ENCODE measurements around the gene RAPGEF1.
"Not testable (repeated sequence)": the region's sequence is repeated elsewhere in the genome, so short reads cannot be mapped to it uniquely, and the experiment has no call there.

RAPGEF1 gene

DNA sequence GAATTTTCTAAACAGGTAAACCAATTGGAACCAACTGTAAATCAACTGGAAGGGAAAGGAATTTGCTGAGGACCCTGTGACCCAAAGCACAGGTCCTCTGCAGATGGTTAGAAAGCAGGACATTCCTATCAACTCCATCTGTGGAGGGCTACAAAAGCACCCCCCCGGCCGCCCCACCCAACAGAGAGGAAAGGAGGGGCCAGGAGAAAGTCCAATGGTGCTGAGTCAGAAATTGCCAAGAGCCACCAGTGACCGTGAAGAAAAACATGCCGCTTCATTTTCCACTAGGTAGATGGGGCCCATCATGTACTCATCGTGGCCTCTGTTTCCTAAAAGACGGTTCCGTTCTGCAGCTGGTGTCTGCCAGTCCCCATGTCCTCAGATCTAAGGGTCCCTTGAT lies 66.3 kb downstream of the RAPGEF1 start:
- DNase-seq: no peak

DNA sequence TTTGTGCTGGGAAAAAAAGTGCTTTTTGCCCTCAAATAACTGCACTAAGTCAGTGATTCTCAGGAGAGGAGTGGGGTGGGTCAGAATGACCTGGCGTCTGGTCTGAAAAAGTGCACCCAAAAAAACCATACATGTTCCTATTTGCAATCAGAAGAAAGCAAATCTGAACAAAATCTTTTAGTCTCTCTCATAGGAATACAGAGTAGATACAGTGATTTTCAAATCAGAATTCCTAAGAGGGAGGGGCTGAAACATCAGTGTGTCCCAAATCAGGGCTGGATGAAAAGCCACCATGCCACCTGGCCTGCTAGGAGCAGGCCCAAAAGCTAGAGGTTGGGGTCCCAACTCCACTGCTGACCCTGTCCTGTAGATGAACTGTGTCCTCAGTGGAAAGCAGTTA lies 66.8 kb downstream of the RAPGEF1 start:
- DNase-seq: no peak

DNA sequence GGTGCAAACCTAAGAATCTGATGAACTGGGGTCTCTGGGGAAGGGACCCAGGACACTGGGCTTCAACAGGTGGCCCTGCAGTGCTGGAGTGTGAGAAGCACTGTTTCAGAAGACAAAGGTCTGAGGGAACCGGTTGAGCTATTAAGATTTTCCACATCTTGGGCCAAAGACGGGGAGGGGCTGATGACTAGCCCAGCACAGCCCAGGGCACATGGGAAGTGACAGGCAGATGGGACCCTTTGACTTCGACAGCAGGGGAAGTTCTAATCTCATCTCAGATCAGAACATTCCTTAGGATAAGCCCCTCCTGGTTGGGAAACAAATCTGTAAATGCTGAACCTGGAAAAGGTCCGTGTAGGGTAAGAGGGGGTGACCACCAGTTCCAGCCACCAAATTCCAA lies 67.4 kb downstream of the RAPGEF1 start:
- no peak for DNase-seq

DNA sequence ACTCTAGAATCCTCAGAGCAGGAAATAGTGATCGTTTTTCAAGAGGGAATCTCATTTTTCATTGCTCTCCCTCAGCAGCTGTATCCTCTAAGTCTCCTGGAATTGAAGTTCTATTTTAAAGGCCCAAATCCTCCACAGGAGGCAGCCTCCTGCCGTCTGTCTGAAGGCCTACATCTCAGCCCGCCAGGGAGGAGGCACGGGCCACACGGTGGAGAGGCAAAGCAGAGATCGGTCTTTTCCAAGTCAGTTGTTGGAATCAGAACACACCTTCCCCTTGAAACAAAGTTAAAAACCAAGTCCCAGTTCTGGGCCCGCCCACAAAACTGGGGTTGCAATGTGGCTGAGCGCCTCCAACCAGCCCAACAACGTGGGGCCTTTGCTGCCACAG lies 68.7 kb downstream of the RAPGEF1 start:
- DNase-seq: no peak

DNA sequence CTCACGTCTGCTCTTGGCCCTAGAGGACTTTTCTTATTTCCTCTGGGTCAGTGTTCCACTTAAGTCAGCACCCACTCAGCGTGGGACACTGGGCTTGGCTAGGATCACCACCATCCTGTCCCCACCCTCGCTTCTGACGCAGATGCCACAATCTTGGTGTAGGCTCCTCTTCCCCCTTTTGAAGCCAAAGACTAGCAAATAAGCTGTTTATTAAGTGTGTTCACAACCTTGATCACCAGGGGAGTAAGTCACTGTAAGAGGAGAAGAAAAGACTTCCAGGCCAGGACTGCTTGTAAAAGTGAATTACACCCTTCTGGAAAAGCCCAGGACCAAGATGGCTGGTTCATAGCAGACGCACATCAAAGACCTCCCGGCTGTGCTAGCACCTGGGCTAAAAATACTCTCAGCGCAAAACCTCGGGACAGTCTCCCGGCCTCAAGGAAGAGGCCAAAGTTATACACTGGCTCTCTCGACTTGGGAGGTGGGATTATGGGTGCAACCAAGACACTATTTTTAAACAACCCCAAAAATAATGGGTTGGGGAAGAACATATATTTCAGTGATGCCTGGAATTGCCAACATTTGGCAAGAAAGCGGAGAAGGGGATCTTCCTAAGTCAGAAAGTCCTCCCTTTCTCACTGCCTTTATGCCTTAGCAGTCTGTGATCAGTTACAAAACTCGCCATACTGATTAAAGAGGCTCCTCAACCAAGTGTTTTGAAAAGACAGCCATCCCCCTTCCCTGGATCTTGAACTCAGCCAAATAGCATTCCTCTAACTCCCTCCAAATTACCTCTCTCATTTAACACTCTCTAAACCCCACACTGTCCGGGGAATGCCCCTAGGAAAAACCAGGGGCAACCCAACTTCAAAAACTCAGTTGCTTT lies 69.4 kb downstream of the RAPGEF1 start:
- DNase-seq: peak in 9 of 51 donors; percentile 19 to 45 (median 25)

DNA sequence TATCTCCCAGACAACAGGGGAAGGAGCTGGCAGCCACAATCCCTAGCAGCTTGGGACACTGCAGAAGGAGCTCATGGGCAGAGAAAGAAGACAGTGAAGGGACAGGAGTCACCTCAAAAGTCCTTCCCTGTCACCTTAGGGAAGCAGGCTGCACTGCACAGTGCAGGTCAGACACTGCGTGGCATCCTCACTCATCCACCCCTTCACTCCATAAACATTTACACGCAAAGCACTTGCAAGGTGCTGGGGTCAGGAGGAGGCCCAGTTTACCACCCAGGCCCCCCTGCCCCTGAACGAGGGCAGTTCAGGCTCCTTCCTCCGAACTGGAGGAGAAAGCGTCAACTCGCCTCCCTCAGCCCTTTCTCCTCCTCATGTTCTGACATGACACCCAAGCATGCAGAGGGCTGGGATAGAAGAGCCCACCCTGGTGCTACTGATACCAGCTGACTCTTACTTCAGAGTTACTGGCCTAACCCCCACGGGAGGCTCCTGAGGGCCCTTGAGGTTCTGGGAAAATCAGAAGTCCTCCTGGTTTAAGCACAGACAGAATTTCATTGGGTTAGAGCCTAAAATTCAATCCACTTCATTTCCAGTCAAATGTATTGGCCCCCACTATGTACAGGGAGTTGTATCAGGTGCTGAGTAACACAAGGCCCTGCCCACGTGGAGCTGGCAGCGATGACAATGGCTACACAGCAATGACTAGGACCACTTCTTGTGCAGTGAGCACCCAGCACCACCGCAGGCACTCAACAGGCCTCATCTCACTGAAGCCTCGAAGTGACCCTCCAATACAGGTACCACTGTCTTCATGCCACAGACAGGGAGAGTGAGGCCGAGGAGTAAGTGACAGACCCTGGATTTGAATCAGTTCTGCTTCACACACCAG lies 70.4 kb downstream of the RAPGEF1 start:
- peak in 1 of 51 donors; percentile 43 for DNase-seq

DNA sequence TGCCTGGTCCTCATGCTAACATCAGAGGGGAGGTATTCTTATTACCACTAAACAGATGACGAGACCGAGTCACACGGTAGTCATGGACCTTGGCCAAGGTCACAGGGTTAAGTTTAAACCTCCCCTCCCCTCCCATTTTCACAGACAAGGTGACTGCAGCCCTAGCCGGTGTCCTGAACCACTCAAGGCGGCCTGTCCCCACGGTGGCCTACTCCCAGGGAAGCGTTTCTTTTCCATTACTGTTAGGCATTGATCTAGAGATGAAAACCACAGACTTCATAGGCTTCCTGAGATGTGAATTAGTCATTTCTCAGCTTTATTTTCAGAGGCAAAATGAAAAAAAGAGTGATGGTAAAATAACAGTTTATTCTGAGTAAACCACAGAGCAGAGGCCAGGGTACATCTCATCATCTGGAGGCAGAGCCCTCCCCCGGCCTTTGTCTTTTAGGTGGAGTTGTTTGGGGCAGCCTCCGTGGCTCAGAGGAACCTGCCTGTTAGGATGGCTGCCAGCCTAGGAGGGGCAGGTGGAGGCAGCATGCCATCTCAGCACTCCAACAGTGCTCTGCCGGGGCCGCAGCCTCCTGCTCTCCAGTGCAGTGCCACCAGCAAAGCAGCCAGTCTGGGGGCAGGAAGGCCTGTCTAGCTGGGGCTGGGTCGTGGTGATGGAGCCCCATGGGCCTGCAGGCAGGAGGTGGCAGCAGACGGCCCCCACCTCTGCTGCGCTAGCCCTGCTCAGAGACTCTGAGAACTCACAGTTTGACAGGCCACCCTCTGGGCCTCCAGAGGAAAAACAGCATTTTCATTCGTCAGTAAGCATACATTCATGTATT lies 71.2 kb downstream of the RAPGEF1 start:
- peak in 4 of 51 donors; percentile 21 to 42 (median 34) for DNase-seq

DNA sequence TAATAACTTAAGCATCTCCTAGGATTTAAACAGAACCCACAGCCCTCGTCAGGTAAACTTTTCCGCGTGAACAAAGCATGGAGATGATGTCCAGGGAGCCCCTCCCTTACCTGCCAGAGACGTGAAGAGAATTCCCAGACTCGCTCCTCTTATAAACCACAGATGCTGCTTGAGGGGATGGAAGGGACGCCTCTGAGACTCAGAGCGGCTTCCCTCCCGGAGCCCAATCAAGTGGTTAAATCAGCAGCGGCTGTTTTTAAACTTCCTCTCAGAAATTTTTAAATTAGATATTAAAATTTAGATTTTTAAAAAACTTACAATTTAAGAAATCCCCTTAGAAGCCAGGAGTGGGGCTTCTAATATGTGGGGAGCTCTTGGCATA lies 71.8 kb downstream of the RAPGEF1 start:
- DNase-seq: no peak

DNA sequence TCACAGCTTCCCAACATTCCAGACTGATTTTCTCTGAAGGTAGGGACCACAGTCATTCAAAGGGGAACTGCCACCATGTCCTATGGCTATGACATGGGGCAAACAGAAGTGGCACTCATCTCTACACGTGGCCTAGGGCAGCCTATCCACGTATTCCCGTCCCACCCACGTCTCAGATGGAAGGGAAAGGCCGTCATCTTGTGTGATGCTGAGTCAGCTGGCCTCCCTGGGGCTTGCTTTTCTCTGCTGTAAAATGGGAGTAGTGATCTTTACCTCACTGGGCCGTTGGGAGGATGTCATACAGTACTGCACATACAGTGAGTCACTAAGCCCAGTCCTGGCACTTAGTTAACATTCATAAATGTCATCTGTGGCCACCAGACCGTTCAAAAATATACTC lies 72.3 kb downstream of the RAPGEF1 start:
- DNase-seq: no peak

DNA sequence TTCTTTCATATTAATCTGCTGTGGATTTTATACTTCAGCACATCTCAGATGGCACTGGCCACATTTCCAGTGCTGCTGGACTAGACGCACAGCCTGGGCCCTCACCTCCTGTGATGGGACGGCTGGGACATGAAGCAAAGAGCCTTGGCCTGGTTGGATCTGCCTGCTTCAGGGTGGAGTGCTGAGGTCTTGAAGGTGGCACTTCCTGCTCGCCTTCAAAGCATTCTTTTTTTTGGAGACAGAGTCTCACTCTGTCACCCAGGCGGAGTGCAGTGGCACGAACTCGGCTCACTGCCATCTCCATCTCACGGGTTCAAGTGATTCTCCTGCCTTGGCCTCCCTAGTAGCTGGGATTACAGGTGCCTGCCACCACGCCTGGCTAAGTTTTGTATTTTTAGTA lies 73.1 kb downstream of the RAPGEF1 start:
- no peak for DNase-seq

DNA sequence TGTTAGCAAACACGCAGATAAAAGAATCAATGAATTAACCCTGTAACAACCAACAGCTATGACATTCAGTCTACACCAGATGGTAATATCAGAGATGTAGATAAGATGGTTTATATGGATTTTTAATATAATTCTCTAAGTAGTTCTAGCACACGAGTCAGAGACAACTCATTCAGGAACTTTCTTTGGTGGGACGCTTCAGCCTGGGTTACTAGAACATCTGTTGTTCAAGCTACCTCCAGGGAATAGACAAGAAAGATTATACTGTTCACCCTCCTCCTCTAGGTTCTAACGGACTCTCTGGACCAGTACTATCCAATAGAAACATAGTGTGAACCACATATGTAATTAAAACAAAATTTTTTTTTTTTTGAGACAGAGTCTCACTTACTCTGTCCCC lies 73.8 kb downstream of the RAPGEF1 start:
- DNase-seq: no peak

DNA sequence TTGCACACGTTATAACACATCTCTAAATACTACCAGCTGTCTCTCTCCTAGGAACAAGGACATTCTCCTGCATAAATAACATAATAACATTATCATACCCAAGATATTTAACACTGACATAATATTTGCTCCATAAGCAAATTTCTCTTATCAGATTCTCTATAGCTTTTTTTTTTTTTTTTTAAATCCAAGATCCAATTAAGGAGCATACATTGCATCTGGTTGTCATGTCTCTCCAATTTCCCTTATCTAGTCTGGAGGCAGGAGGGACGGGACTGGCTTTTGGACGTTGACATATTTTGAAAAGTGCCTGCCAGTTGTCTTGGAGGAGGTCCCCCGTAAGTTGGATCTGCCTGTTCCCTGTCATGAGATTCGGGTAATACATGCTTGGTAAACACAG lies 76.6 kb downstream of the RAPGEF1 start:
- DNase-seq: no peak

DNA sequence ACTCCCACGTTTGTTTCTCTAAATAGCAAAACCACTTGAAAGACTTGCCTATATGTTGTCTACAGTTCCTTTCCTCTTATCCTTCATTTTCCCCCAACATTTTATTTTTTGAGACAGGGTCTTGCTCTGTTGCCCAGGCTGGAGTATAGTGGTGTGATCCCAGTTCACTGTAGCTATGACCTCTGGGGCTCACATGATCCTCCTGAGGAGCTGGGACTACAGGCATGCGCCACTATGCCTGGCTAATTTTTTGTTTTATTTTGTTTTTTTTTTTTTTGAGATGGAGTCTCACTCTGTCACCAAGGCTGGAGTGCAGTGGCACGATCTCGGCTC lies 77.6 kb downstream of the RAPGEF1 start:
- DNase-seq: not testable (repeated sequence)

DNA sequence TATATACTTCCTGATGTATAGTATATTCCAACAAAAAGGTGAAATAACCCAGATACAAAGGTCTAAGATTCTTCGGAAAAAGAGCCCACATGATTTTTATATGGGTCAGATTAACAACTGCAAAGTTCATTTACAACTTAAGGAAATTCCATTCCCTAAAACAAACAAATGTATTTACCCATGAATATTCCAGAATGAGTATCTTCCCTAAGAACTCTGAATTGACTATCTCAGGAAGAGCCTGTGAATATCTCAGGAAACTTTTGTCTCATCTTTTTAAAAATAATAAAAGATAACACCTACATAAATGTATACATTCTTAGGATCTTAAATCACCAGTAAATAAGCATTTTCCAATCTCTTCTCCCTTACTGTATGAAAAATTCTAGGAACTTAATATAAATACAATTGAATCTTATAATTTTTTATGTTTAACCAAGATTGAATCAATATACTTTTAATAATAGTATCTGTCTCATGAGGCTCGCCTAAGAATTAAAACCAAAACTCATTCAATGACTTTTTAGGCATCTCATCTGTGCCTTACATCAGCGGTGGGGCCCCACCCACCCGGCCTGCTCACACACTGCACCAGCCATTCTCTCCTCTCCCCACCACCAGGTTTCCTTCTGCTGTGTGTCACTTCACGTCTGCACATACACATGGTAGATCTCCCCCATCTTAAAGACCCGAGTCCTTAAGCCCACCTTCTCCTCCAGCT lies 78.1 kb downstream of the RAPGEF1 start:
- DNase-seq: no peak

DNA sequence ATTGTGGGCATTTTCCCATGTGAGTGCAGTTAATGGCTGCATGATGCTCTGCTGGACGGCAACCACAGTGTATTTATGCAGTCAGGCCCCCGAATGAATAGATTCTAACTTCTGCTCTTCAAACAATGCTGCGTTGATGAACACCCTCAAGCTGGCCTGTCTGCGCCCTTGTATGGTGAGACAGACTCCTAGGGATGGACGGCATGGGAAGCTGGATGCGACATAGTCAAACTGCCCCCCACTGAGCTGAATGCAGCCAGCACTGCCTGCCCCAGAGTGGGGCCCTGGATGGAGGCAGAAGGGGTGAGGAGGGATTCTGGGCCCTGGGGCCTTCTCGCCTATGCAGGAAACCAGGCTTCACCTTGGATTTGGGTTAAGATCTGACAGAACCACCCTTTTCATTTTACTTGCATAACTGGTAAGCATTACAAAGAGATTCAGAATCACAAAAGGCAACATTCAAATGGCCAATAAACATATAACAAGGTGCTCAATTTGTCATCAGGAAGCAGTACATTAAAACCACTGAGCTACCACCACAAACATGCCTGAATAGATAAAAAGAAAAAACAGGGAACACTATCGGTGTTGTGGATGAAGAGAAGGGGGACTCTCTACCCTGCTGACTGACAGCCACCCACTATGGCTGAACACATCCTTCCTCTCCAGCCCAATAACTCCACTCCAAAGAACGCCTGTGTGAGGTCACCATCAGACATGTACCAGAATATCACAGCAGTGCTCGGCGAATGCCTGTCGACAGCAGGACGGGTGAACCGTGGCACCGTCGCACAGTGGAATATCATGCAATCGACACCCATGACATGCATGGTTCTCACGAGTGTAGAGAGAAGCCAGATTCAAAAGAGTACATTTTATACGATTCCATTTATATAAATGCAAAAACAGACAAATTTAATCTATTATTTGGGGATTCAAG lies 79.1 kb downstream of the RAPGEF1 start:
- peak in 13 of 51 donors; percentile 20 to 56 (median 30) for DNase-seq

DNA sequence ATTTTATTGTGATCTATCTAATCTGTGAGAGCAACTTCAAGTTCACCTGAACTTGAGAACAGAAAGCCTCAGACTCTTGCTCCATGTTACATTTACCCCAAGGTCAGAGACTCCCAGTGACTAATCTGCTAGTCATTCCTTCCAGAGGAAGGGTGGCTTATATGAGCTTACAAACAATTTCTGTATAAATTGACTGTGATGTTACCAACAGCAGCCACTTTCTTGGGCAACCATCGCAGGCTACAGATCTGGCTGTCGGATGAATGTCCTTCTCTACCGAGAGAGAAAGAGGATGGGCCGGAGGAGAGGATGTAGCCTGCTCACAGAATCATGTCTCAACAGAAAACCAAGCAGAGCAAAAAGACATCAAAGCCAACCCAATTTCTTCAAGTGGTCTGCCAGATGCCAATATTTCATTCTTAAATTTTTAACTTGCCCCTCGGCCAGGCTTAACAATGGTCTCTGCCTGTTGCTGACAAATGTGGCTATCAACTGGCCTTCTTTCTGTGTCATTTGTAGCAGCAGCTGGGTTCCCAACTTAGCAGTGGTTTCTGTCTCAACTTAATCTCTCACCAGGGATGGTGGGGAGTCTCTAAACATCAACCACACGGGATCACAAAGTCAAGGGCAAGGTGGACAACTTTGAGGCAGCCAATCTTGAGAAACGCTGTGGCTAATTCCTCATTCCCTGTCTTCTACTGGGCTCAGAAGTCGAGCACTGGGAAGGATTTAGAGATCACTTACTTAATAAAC lies 81.3 kb downstream of the RAPGEF1 start:
- DNase-seq: no peak

DNA sequence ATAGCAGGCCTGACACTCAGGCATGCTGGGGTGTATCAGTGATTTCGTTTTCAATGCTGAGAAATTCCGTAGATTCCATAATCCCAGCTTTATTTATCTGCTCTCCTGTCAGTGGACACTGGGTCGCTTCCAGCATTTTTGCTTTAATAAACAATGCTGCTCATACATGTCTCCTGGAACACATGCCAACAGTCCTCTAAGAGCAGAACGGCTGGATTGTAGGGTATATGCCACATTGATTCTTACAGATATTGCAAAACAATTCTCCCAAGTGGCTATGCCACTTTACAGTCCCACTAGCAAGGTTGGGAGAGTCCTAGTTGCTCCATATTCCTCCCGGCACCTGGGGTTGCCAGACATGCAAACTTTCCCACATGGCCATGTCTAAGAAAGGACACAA lies 81.9 kb downstream of the RAPGEF1 start:
- DNase-seq: no peak

DNA sequence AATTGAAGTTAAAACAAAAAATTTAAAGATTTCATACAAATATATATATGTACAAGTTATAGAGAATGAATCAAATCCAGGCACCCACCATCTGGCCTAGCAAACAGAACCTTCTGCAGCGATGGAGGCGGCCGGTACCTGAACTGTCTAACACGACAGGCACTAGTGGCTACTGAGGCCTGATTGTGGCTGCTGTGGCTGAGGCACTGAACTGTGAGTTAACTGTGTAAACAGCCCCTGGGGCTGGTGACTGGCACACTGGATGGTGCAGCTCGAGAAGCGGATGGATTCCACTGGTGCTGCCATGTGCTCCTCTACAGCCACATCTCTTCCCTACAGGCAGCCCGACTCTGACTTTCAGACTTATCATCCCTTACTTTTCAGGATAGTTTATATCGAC lies 82.4 kb downstream of the RAPGEF1 start:
- no peak for DNase-seq

DNA sequence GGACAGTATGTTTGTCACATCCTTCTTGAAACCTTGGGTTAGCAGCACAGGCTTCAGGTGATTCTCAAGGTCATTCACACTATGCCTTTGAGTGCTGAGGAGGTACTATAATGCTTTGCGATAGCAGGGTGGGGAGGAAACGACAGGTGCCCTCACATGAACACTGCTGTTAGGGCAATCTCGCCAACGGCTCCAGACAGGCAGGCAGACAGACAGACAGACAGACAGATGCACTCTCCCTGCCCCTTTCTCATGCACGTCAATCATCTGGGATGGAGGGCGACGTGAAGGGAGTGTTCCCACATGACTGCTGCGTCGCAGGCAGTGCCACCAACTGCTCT lies 82.9 kb downstream of the RAPGEF1 start:
- no peak for DNase-seq
